ENCODE results near the gene GHR. TPM values are rescaled to one million over a fixed set of nuclear protein-coding genes. Genes with fewer than 3 reads are reported as not detected.

GHR gene
- total RNA-seq, 2 donors from 2014 or later, result not detected

DNA sequence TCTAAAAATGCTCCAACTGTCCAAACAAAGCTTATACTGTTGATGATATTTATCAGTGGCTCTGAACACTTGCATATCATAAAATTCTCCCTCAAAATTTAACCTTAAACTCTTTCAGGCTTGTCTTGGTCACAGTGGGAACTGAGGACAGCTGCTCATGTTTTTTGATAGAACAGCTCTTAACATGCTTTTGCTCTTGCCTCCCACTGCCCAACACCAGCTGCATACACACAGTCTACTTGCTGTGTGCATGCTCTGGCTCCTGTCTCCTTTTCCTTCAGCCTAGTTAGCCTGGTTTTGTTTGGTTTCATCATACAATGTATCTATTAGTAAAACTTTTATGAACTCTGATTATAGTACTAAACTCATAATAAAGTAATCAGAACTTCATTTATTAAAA is 64.6 kb downstream of the GHR start:
- Mint-ChIP-seq H3K4me1 (ENCODE audit: low read depth in 2 of 2) (no peaks in the 10 kb centered on the region), H3K27me3 (peaks cover 5 to 36% of the 10 kb centered on the region in 2 donors), H3K9me3 (no peaks in the 10 kb centered on the region), H3K4me3 (no peak overlapping the region), H3K27ac (no peak overlapping the region), H3K36me3 (no peaks in the 10 kb centered on the region)
- ATAC-seq (no peak), DNase-seq (ENCODE audit: low spot score) (no peak)

DNA sequence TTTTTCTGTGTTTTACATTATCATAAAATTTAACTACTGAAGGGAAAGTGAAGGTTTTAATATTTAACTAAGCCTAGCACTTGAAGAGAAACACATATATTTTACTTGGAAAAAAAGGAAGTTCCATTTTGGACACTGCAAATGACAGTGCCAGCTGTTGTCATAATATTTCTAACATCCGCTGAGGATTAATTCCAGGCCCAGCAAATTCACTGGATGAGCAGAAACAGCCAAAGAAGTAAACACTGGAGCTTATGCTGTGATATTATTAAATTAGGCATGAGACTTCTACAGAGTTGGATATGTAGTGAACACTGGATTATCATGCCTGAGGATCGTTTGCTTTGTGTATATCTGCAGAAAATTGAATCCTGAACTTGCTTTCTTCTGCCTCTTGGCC is 67.6 kb downstream of the GHR start:
- no peaks in the 10 kb centered on the region for H3K36me3 Mint-ChIP-seq
- no peaks in the 10 kb centered on the region for H3K9me3 Mint-ChIP-seq
- H3K4me3 Mint-ChIP-seq, result no peak overlapping the region
- H3K27ac Mint-ChIP-seq, result no peak overlapping the region
- H3K27me3 Mint-ChIP-seq, result peaks cover 5 to 31% of the 10 kb centered on the region in 2 donors
- no peak for ATAC-seq
- H3K4me1 Mint-ChIP-seq (ENCODE audit: low read depth in 2 of 2), result no peaks in the 10 kb centered on the region
- DNase-seq (ENCODE audit: low spot score), result no peak

DNA sequence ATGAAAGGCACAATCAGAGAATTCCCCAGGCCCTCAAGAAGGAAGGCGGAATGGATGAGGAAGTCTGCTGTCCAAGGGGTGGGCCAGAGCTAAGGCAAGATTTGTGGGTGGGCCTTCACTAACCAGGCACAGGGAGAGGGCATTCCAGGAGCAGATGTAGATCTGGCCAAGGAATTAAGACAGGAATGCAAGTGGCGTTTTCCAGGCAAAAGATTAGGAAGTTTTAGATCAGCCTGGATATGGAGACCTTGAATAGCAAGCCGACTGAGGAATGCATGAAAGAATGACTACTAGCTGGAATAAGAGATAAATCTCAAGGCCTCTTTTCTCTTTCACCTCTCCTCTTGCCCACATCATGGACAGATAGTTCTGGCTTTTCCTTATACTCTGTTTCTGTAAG is 68.5 kb downstream of the GHR start:
- H3K36me3 Mint-ChIP-seq, result no peaks in the 10 kb centered on the region
- peaks cover 3 to 25% of the 10 kb centered on the region in 2 donors for H3K27me3 Mint-ChIP-seq
- DNase-seq (ENCODE audit: low spot score) (no peak), ATAC-seq (no peak)
- H3K4me1 Mint-ChIP-seq (ENCODE audit: low read depth in 2 of 2), result no peaks in the 10 kb centered on the region
- H3K9me3 Mint-ChIP-seq, result no peaks in the 10 kb centered on the region
- no peak overlapping the region for H3K27ac Mint-ChIP-seq
- H3K4me3 Mint-ChIP-seq, result no peak overlapping the region

DNA sequence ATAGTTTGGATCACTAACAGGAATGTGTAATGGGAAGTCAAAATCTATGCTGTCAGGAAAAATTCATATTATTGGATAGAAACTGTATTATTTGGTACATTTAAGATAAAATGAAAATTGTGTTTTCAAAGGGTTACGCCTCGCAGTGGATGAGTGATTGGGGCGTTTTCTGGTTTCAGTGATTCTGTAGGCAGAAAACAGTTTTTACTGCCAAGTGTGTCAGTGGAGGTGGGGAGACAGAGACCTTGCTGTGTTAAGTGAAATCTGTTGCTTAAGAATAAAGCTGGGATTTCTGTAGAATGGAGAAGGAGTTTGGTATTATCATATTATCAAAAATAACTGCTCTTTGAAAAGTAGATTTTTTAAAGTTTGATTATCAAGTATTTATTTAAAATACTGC is 69.7 kb downstream of the GHR start:
- no peak for ATAC-seq

DNA sequence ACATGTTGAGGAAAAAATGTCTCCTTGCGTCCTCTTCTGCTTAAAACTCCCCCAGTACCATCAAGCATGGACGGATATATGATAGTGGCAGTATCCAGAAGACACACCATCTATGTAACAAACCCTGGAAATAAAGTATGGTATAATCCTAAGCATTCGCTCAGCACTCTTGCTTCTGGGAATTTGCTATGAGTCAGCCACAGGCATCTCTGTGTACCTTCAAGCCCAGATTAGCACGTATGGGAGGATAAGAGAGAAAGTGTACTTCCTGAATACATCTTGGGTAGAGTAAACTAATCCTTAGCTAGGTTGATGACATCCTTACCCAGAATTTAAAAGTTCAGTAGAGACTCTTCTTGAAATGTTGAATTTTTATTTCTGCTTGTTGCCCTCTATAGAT is 71.2 kb downstream of the GHR start:
- DNase-seq (ENCODE audit: low spot score), result no peak

More for the DNA sequence above, 69.7 kb downstream of the GHR start:
- no peaks in the 10 kb centered on the region for H3K36me3 Mint-ChIP-seq
- no peaks in the 10 kb centered on the region for H3K9me3 Mint-ChIP-seq
- peaks cover 3 to 25% of the 10 kb centered on the region in 2 donors for H3K27me3 Mint-ChIP-seq
- no peaks in the 10 kb centered on the region for H3K4me1 Mint-ChIP-seq (ENCODE audit: low read depth in 2 of 2)
- H3K4me3 Mint-ChIP-seq, result no peak overlapping the region
- no peak overlapping the region for H3K27ac Mint-ChIP-seq
- no peak for DNase-seq (ENCODE audit: low spot score)

DNA sequence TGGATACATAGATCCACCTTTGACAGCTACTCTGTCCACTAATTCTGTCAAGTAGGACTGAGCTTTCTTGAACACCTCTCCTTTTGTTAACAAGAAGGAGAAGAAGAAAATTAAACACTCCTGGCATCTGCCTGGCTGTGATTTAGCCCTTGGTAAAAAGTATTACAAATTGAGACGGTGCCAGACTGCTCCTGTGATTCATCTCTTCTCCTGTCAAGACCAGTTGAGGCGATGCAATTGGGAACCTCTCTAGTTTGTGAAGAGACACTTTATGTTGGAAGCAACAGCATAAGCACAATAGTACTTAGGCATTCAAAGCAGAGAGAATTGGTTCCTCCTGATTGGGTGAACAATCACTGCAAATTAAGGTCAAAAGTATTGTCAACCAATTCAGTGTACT is 72.7 kb downstream of the GHR start:
- no peak for ATAC-seq
- DNase-seq (ENCODE audit: low spot score), result no peak
- Mint-ChIP-seq H3K27ac (no peak overlapping the region), H3K4me3 (no peak overlapping the region), H3K9me3 (no peaks in the 10 kb centered on the region), H3K27me3 (peaks cover 0 to 14% of the 10 kb centered on the region in 2 donors), H3K36me3 (no peaks in the 10 kb centered on the region), H3K4me1 (ENCODE audit: low read depth in 2 of 2) (no peaks in the 10 kb centered on the region)

More for the DNA sequence above, 71.2 kb downstream of the GHR start:
- H3K27me3 Mint-ChIP-seq, result peaks cover 0 to 14% of the 10 kb centered on the region in 2 donors
- no peak overlapping the region for H3K27ac Mint-ChIP-seq
- ATAC-seq, result no peak
- H3K9me3 Mint-ChIP-seq, result no peaks in the 10 kb centered on the region
- H3K4me3 Mint-ChIP-seq, result no peak overlapping the region
- H3K4me1 Mint-ChIP-seq (ENCODE audit: low read depth in 2 of 2), result no peaks in the 10 kb centered on the region
- no peaks in the 10 kb centered on the region for H3K36me3 Mint-ChIP-seq

DNA sequence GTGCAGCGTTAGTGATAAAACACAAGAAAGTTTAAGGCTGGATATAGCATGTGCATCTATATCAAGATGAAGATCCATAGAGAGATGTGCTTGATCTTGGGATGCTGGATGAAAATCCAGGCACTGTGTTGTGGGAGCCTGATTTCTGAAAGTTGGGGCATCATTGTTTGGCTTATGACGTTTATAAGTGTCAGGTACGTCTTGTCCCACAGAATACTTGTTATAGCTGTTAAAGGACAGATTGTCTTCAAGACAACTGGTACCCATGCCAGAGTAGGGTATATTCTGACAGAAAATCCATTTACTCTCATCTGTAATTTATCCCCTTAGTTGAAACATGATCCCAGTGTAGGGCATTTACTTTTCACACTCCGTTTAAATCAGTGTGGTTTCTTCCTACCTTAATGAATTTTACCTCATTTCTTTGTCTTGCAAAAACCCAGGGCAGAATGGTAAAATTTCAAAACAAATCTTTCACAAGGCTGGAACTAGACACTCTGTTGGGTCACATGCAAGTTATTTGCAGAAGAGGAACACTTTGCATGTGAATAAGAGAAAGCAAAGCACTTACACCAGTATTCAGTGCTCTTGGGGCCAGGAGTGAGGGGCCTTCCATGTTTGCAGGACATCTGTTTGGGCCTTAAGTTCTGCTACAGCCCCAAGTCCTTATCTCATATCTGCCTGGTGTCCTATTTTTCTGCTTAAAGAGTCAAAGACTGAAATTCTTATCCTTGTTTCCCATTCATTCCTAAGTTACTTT is 73.3 kb downstream of the GHR start:
- DNase-seq (ENCODE audit: low spot score), result no peak
- H3K27me3 Mint-ChIP-seq, result peaks cover 1 to 14% of the 10 kb centered on the region in 2 donors
- H3K27ac Mint-ChIP-seq, result no peak overlapping the region
- no peaks in the 10 kb centered on the region for H3K9me3 Mint-ChIP-seq
- H3K4me1 Mint-ChIP-seq (ENCODE audit: low read depth in 2 of 2), result no peaks in the 10 kb centered on the region
- H3K4me3 Mint-ChIP-seq, result no peak overlapping the region
- no peaks in the 10 kb centered on the region for H3K36me3 Mint-ChIP-seq
- ATAC-seq, result no peak

DNA sequence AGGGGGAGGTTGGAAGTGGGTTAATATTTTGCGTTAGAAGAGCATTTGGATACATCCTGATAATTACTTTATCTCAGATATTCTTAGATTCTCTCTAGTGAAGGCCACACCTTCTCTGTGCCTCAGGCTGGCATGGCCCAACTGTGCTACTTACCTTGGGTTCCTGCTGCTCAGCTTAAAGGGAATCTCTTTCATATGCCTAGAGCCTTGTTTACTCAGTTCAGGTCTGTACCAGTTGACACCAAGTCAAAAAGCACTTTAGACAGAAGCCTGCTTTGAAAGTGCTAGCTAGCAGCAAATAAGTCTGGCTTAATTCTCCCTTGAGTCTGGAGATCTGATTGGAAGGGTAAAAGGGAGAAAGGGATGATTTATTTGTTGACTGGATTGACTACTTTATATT is 74.8 kb downstream of the GHR start:
- DNase-seq (ENCODE audit: low spot score), result no peak
- H3K4me1 Mint-ChIP-seq (ENCODE audit: low read depth in 2 of 2), result no peaks in the 10 kb centered on the region

DNA sequence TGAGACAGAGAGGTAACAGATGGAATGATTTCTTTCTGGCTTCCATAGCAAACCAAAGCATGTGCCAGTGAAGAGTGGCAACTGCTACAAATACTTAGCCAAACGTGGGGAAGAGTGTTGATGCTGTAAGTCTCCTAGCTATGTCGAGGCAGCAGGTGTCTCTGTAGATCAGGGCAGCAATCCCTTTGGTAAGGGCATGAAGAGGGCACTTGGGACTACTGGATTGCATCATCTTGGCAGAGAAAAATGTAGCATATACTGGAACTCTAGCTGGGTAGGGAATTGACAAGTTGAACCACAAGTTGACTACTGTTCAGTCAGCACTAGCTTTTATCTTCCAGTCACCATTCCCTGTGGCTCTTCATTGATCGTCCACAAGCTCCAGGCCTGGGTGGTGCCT is 75.8 kb downstream of the GHR start:
- no peaks in the 10 kb centered on the region for H3K9me3 Mint-ChIP-seq
- no peaks in the 10 kb centered on the region for H3K4me1 Mint-ChIP-seq (ENCODE audit: low read depth in 2 of 2)
- H3K27me3 Mint-ChIP-seq, result peaks cover 3 to 5% of the 10 kb centered on the region in 2 donors
- ATAC-seq (no peak), DNase-seq (ENCODE audit: low spot score) (no peak)
- H3K27ac Mint-ChIP-seq, result no peak overlapping the region
- no peak overlapping the region for H3K4me3 Mint-ChIP-seq
- no peaks in the 10 kb centered on the region for H3K36me3 Mint-ChIP-seq

More for the DNA sequence above, 74.8 kb downstream of the GHR start:
- H3K36me3 Mint-ChIP-seq, result no peaks in the 10 kb centered on the region
- H3K27me3 Mint-ChIP-seq, result peaks cover under 1 to 5% of the 10 kb centered on the region in 2 donors
- no peak overlapping the region for H3K27ac Mint-ChIP-seq
- H3K9me3 Mint-ChIP-seq, result no peaks in the 10 kb centered on the region
- ATAC-seq, result no peak
- no peak overlapping the region for H3K4me3 Mint-ChIP-seq

DNA sequence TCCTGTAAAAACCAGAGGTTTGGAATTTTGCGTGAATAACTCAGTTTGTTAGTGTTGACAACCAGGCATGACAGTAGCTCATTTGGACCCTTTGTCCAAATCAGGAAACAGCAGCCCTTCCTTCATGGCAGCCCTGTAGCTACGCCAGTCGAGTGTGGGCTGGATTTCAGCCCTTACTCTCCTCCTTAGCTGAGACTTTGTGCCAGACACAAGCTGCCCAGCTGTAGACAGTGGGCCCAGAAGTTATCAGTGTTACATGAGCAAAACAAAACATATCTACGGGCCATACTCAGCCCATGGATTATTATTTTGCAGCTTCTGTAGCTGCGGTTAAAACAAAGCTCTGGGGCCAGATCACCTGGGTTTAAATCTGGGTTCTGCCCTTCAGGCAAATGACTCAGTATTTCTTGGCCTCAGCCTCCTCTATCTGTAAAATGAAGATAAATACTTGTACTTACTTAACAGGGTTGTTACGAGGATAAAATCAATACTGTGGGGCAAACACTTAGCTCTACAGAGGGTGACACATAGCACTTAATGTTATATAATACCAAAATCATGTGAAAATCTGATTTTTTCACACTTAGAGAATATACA is 76.9 kb downstream of the GHR start:
- ATAC-seq (no peak), DNase-seq (ENCODE audit: low spot score) (no peak)
- Mint-ChIP-seq H3K36me3 (no peaks in the 10 kb centered on the region), H3K9me3 (no peaks in the 10 kb centered on the region), H3K27me3 (peaks cover 5 to 7% of the 10 kb centered on the region in 2 donors), H3K27ac (no peak overlapping the region), H3K4me1 (ENCODE audit: low read depth in 2 of 2) (no peaks in the 10 kb centered on the region), H3K4me3 (no peak overlapping the region)

DNA sequence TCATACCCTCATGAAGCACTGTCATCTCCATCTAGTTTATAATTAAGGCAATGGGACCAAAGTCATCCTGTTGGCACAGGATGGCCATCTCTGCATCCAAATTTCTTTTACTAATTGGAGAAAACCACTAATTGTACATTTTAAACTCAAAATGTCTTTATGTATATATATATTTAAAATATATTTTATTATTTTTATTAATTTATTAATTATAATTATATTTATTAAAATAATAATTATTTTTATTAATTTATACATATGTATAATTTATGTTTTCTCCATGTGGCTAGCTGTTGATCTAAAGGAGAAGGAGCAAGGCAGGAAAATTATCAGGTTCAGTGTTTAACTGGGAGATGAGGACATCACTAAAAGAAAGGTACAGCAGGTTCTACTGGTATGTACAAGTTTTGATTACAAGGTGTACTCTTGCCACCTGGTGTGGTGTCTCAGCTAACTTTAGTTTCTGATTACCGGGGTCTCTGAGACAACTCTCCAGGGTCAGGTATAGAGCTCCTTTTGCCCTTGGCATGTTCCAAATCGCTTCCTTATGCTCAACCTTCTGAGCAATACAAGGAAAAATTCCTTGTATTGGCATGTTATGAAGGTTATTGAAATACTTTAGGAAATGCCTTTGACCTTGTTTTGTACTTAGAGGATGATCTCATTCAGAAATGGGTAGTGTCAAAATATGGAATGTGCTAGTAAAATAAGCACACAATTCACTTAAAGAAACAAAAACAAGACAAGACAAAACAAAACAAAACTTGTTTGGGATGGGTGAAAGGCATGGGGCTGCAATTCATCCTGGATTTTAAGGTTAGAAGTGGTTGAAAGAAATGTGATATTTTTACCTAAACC is 79.6 kb downstream of the GHR start:
- no peaks in the 10 kb centered on the region for H3K9me3 Mint-ChIP-seq
- DNase-seq (ENCODE audit: low spot score) (no peak), ATAC-seq (no peak)
- H3K27me3 Mint-ChIP-seq, result peaks cover 5 to 7% of the 10 kb centered on the region in 2 donors
- H3K4me3 Mint-ChIP-seq, result no peak overlapping the region
- H3K36me3 Mint-ChIP-seq, result no peaks in the 10 kb centered on the region
- no peak overlapping the region for H3K27ac Mint-ChIP-seq
- no peaks in the 10 kb centered on the region for H3K4me1 Mint-ChIP-seq (ENCODE audit: low read depth in 2 of 2)

DNA sequence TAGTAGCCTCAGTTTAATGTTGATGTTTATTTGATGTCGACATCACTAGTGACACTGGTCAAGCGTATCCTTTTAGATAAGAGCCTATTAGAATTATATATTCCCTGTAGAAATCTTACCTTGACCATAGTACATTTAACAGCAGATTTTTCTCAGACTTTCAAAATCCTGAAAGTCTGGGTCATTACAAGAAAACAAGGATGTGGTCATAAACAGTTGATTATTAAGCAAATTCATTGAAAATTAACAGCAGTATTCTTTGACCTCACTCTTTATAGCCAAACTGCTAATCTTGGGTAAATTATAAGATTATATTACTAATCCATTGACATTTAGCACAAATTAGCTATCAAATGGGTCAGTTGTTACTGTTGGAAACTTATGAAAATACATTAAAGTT is 83.4 kb downstream of the GHR start:
- Mint-ChIP-seq H3K36me3 (no peaks in the 10 kb centered on the region), H3K4me3 (no peak overlapping the region), H3K4me1 (ENCODE audit: low read depth in 2 of 2) (no peaks in the 10 kb centered on the region), H3K27me3 (peaks cover 5 to 7% of the 10 kb centered on the region in 2 donors), H3K27ac (no peak overlapping the region), H3K9me3 (no peaks in the 10 kb centered on the region)
- ATAC-seq, result no peak
- DNase-seq (ENCODE audit: low spot score), result no peak

DNA sequence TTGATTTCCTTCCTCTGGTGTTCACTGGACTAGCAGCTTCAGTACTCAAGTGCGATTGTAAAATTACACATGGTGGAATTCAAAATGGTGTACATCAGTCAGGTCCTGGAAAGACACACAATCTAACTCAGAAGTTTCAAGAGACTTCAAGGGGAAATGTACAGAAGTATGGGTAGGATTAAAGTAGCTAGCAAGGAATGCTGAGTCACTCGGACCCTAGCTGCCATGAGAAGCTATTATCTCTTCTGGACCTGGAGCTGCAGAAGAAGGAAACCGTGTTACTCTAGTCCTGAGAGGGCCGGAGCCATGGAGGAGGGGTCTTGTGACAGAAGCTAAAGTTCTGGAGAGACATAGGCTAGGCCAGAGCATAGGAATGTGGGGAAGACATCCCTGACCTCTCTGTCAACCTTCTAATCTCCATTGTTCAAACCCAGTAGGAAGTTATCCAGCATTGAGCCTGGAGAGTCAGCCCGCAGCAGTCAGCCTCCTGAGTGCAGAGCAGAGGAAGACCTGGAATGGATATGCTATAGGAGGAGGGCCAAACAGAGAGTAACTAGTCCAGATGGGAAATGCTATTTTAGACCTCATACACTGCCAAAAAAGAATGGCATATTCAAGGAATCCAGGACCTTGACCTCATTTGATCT is 84.3 kb downstream of the GHR start:
- H3K36me3 Mint-ChIP-seq, result no peaks in the 10 kb centered on the region
- H3K27ac Mint-ChIP-seq, result no peak overlapping the region
- H3K9me3 Mint-ChIP-seq, result no peaks in the 10 kb centered on the region
- H3K4me3 Mint-ChIP-seq, result no peak overlapping the region
- DNase-seq (ENCODE audit: low spot score) (no peak), ATAC-seq (no peak)
- H3K27me3 Mint-ChIP-seq, result peaks cover 2 to 7% of the 10 kb centered on the region in 2 donors
- no peaks in the 10 kb centered on the region for H3K4me1 Mint-ChIP-seq (ENCODE audit: low read depth in 2 of 2)

Data from natural killer cell treated with Interleukin-12 subunit alpha and Interleukin-12 subunit beta and Interleukin-15 and Interleukin-18, amount 100 ng/mL, for 72 hours (primary cell).